Fibroblast of the aortic adventitia (primary cell): ENCODE measurements around the gene MLPH. TPM values are rescaled to one million over a fixed set of nuclear protein-coding genes. Genes with fewer than 3 reads are reported as not detected.

Source experiments
- DNase-seq: peaks from one replicate; pipeline ENCODE4 v3.0.0-alpha.2; 2010; ENCODE audit warnings: low read depth
- H3K4me3 ChIP-seq: 2 replicates; pipeline ENCODE4 v1.5.1; 2011; ENCODE audit warnings: low read depth, mild to moderate bottlenecking, control low read depth, low read length, moderate library complexity
- CTCF ChIP-seq: IDR thresholded peaks from 2 replicates; pipeline ENCODE4 v1.5.1; 2011; ENCODE audit warnings: mild to moderate bottlenecking, low read length, control low read depth, inconsistent platforms; ENCODE audit not compliant: insufficient read depth
- total RNA-seq: library from RNA; depleted of rRNA; stranded (reverse); fragments of >200 nt; gene quantifications from 2 replicates; pipeline ENCODE4 v1.2.3, GENCODE V29; 2012; ENCODE audit warnings: low replicate concordance

Gene MLPH
- total RNA-seq, 1 donor = 5.2 TPM

DNA sequence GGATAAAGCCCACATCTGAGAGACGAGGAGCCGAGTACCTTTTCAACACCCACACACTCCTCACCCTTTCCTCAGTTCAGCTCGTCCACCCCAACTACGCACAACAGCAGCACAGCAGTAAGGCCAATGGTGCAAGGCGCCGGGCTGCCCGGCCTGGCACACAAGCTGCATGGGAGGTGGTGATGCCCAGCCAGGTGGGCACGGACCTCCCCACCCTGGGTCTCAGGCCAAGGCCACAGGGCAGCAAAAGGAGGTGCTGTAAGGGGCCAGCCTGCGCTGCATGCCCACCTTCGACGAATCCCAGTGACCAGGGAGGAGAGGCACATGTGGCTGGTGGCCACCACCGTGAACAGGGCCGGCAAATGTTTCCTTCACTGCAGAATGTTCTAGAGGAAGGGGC is 36.5 kb upstream of the MLPH start:
- no peak overlapping the region for H3K4me3 ChIP-seq
- no peak for TF ChIP-seq CTCF
- DNase-seq = no peak

DNA sequence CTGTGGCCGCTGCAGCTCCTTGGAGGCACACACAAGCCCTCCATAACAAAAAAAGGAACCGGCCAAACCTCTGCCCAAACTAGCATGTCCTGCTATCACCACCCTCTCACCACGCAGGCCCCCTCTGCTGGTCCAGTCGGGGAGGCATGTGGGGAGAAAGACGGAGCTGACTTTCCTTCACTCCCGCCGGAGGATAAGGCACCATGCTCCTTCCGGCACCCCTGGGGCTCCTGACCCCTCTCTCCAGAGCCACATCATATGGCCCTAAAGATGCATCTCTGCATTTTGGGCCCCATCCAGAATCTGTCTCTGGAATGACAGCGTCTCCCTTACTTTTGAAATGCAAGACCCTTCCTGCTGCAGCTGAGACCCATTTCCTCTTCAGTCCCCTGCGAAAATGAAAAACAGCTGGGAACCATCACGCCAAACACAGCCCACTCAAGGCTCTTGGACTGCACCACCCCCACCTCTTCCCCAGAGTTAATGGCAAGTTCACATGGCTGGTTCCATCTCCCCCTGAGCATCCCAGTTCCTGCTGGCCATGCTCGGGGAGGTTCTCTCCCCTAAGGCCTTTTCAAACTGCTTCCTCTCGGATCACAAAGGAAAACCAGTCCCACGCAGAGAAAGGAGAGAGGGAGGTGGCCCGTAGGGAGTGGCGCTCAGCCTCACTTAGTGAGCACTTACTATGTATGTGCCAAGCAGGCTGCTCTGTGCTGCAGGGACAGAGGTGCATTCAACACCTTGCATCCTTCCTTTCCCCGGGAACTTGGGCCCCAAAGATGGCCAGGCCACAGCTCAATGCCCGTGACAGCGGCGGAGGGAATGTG is 35.2 kb upstream of the MLPH start:
- no peak for DNase-seq
- TF ChIP-seq CTCF = no peak
- H3K4me3 ChIP-seq = no peak overlapping the region

GRCh38 chr2:237452861-237453260 is 34.2 kb upstream of the MLPH start:
- no peak for TF ChIP-seq CTCF
- DNase-seq = no peak
- no peak overlapping the region for H3K4me3 ChIP-seq

DNA sequence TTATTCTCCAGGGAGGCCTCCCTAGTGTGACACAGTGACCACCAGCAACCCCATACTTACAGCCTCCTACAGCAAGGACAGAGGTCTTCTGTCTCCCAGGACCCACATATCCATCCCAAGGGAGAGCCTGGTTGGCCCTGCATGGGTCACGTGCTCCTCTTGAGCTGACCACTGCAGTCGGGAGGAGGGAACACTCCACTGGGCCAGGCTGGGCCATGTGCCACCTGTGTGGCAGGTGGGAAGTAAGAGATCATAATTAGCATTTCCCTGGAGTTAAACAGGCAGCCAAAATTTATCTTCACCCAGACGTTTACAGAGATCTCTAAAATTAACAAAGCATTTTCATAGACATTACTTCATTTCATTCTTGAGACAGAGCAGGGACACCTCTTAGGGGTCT is 33.4 kb upstream of the MLPH start:
- TF ChIP-seq CTCF = no peak
- no peak overlapping the region for H3K4me3 ChIP-seq
- no peak for DNase-seq

DNA sequence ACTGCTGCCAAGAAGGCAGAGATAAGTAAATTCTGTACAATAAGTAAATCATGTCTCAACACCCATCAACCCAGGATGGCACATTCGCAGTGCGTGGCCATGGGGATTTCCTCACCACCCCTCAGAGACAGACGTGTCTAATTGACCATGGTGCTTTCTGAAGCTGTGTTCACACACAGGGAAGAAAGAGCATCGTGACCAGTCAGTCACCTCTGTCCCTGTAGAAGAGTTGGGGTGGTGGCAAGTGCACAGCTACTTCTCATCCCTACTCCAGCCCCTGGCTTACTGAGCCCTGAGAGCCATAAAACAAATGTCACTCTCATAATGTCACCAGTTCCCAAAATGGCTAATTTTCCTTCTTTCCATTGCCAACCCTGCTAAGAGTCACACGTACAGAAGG is 31.3 kb upstream of the MLPH start:
- H3K4me3 ChIP-seq = no peak overlapping the region
- no peak for DNase-seq
- no peak for TF ChIP-seq CTCF

DNA sequence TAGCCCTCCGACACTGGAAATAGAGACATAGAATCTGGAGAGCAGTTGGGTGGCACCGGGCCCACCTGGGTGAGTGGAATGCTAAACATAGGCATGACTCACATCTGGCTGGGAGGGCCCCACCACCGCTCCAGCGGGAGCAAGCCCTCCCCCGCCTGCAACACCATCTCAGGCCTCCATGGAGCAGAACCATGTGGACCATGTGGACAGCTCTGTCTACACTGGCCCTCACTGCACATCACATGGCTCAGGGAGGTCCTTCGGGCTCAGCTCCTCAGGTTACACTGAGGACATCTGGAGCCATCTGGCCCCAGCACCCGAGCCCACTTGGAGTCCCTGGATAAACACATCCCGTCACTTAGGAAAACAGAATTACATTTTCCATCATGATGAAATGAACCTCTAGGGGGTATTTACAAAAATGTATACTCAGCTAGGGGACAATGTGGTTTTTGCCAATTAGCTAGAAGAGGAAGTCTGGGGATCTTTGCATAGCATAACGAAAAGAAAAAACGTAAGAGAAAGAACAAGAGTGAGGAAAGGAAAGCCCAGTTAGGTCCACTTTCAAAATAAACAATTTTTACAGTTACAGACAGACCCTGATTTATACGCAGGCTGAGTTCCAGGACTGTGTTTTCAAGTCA is 30.7 kb upstream of the MLPH start:
- TF ChIP-seq CTCF = no peak
- peak; percentile 72 for DNase-seq
- no peak overlapping the region for H3K4me3 ChIP-seq
